Measurements from ENCODE around the gene PLXNA2.

The PLXNA2 gene

DNA sequence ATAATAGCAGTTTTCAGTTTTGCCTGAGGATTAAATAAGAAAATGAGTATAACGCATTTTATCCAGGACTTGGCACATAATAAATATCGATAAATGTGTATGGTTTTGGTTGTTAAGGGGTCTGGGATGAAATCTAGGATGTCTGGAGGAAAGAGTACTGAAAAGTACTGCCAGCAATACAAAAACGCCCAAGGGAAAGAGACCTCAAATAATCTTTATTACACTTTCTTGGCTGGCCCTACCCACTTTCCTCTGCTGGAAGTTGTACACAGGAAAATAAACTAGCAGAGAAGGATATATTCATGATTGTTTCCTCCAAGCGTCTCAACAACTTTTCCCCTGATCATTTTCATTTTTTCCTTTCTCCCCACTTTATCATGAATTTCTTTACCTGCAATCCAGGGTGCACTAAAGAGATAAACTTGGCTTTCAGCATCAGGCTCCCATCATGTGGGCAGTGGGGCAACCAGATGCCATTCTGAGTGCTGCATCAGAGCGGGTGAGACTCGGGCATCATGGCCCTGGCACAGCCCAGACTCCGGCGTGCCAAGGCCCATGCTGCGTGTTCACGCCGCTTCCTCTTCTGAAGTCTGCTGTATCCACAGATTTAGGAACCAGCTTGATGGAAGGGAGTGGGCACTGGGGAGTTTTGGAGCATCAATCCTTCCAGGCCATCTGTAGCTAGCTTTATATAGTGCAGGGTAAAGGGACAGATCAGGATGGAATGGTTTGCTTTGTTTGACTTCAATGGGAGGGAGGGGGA lies 35.8 kb upstream of the PLXNA2 start:
- H4K91ac ChIP-seq (ENCODE audit: low read depth, low read length, poor library complexity): no peak overlapping the region
- no peak overlapping the region for H3K23ac ChIP-seq (ENCODE audit: low read depth, low read length, poor library complexity)
- H3K4ac ChIP-seq (ENCODE audit: low read length): no peak overlapping the region
- no peak overlapping the region for H3K4me2 ChIP-seq (ENCODE audit: insufficient read depth, low read length, poor library complexity, severe bottlenecking)
- H3K9ac ChIP-seq (ENCODE audit: low read depth, low read length, poor library complexity): no peak overlapping the region
- no peaks in the 10 kb centered on the region for H3K79me1 ChIP-seq (ENCODE audit: low read depth, low read length)
- no peak overlapping the region for H3K18ac ChIP-seq (ENCODE audit: low read length)
- H2BK5ac ChIP-seq (ENCODE audit: low read length): no peak overlapping the region
- no peak overlapping the region for H2BK120ac ChIP-seq (ENCODE audit: low read depth, low read length)
- WGBS, 2 donors (ENCODE audit: extremely low coverage in 2 of 2, insufficient read length in 2 of 2, insufficient replicate concordance in 1 of 2): 100% methylated on average over 1 of the region's 11 CpGs; no CpG with 5 or more reads in 1 of the 2 donors
- no peak overlapping the region for H3K27ac ChIP-seq (replicated peaks; ENCODE audit: low read length)
- H2AFZ ChIP-seq (ENCODE audit: low read length): no peak overlapping the region
- no peak overlapping the region for H3K4me3 ChIP-seq (ENCODE audit: low read length in 2 of 2)
- no peak overlapping the region for H2BK12ac ChIP-seq (ENCODE audit: low read length)
- H4K8ac ChIP-seq (ENCODE audit: low read depth, low read length): no peak overlapping the region
- DNase-seq (ENCODE audit: low spot score): no peak
- H3K4me1 ChIP-seq (ENCODE audit: control insufficient read depth in 2 of 2, insufficient read depth in 1 of 2, low read depth in 1 of 2, low read length in 2 of 2): peaks cover 0 to 11% of the 10 kb centered on the region in 2 donors
- H2AK5ac ChIP-seq (ENCODE audit: low read depth, low read length): no peak overlapping the region
- no peak overlapping the region for H3K14ac ChIP-seq (ENCODE audit: low read length)
- no peaks in the 10 kb centered on the region for H3K36me3 ChIP-seq (replicated peaks in 1 of 2; ENCODE audit: control insufficient read depth in 2 of 2, insufficient read depth in 2 of 2, low read length in 2 of 2)
- no peaks in the 10 kb centered on the region for H3K9me3 ChIP-seq (replicated peaks in 1 of 2; ENCODE audit: control insufficient read depth in 2 of 2, insufficient read depth in 1 of 2, low read depth in 1 of 2, low read length in 2 of 2)
- H3K27me3 ChIP-seq (ENCODE audit: control insufficient read depth in 3 of 3, insufficient read depth in 3 of 3, low read depth in 1 of 3, low read length in 3 of 3): peaks cover 0 to 8% (median 0%) of the 10 kb centered on the region in 3 experiments
- no peak overlapping the region for H2BK15ac ChIP-seq (ENCODE audit: low read length)

DNA sequence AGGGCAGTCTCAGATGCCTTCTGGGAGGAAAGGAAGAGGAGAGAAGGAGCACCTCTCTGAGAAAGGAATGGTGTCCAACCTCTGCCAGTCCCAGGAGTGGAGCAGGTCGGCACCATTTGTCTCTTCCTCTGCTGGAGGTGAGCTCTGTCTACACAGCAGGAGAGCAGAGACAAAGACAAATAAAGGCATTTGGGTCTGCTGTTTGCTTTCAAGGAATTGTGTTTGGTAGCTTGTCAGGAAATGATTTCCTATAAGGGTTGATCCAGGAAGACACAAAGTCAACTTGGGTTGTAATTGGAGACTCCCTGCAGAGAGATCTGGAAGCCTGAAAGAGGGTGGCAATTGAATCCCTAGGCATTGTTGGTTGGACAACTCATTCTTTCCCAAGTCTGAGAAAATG lies 34.5 kb upstream of the PLXNA2 start:
- Histone ChIP-seq H4K91ac (ENCODE audit: low read depth, low read length, poor library complexity) (no peak overlapping the region), H3K4me2 (ENCODE audit: insufficient read depth, low read length, poor library complexity, severe bottlenecking) (no peak overlapping the region), H2BK15ac (ENCODE audit: low read length) (no peak overlapping the region), H3K36me3 (replicated peaks in 1 of 2; ENCODE audit: control insufficient read depth in 2 of 2, insufficient read depth in 2 of 2, low read length in 2 of 2) (no peaks in the 10 kb centered on the region), H2AFZ (ENCODE audit: low read length) (no peak overlapping the region), H3K4me3 (ENCODE audit: low read length in 2 of 2) (no peak overlapping the region), H2AK5ac (ENCODE audit: low read depth, low read length) (no peak overlapping the region), H2BK5ac (ENCODE audit: low read length) (no peak overlapping the region), H3K27me3 (ENCODE audit: control insufficient read depth in 3 of 3, insufficient read depth in 3 of 3, low read depth in 1 of 3, low read length in 3 of 3) (peaks cover 0 to 12% (median 0%) of the 10 kb centered on the region in 3 experiments), H2BK120ac (ENCODE audit: low read depth, low read length) (no peak overlapping the region), H3K9ac (ENCODE audit: low read depth, low read length, poor library complexity) (no peak overlapping the region), H3K79me1 (ENCODE audit: low read depth, low read length) (no peaks in the 10 kb centered on the region), H4K8ac (ENCODE audit: low read depth, low read length) (no peak overlapping the region), H2BK12ac (ENCODE audit: low read length) (no peak overlapping the region), H3K9me3 (replicated peaks in 1 of 2; ENCODE audit: control insufficient read depth in 2 of 2, insufficient read depth in 1 of 2, low read depth in 1 of 2, low read length in 2 of 2) (no peaks in the 10 kb centered on the region), H3K23ac (ENCODE audit: low read depth, low read length, poor library complexity) (no peak overlapping the region), H3K14ac (ENCODE audit: low read length) (no peak overlapping the region), H3K27ac (replicated peaks; ENCODE audit: low read length) (no peak overlapping the region), H3K4me1 (ENCODE audit: control insufficient read depth in 2 of 2, insufficient read depth in 1 of 2, low read depth in 1 of 2, low read length in 2 of 2) (peaks cover 0 to 11% of the 10 kb centered on the region in 2 donors), H3K4ac (ENCODE audit: low read length) (no peak overlapping the region), H3K18ac (ENCODE audit: low read length) (no peak overlapping the region)
- no peak for DNase-seq (ENCODE audit: low spot score)
- no CpG with 5 or more reads among the region's 1 CpG for WGBS, 2 donors (ENCODE audit: extremely low coverage in 2 of 2, insufficient read length in 2 of 2, insufficient replicate concordance in 1 of 2)

- no CpG with 5 or more reads among the region's 3 CpGs for WGBS, 2 donors (ENCODE audit: extremely low coverage in 2 of 2, insufficient read length in 2 of 2, insufficient replicate concordance in 1 of 2)
- H3K9me3 ChIP-seq (replicated peaks in 1 of 2; ENCODE audit: control insufficient read depth in 2 of 2, insufficient read depth in 1 of 2, low read depth in 1 of 2, low read length in 2 of 2): no peaks in the 10 kb centered on the region
- no peak overlapping the region for H3K4me3 ChIP-seq (ENCODE audit: low read length in 2 of 2)
- H2BK12ac ChIP-seq (ENCODE audit: low read length): no peak overlapping the region
- no peak overlapping the region for H3K27ac ChIP-seq (replicated peaks; ENCODE audit: low read length)
- H2BK15ac ChIP-seq (ENCODE audit: low read length): no peak overlapping the region
- no peak overlapping the region for H3K18ac ChIP-seq (ENCODE audit: low read length)
- no peak overlapping the region for H3K9ac ChIP-seq (ENCODE audit: low read depth, low read length, poor library complexity)
- H3K4me1 ChIP-seq (ENCODE audit: control insufficient read depth in 2 of 2, insufficient read depth in 1 of 2, low read depth in 1 of 2, low read length in 2 of 2): peaks cover 0 to 11% of the 10 kb centered on the region in 2 donors
- no peak overlapping the region for H3K4ac ChIP-seq (ENCODE audit: low read length)
- H3K14ac ChIP-seq (ENCODE audit: low read length): no peak overlapping the region
- H2BK120ac ChIP-seq (ENCODE audit: low read depth, low read length): no peak overlapping the region
- H4K8ac ChIP-seq (ENCODE audit: low read depth, low read length): no peak overlapping the region
- H2BK5ac ChIP-seq (ENCODE audit: low read length): no peak overlapping the region
- H3K4me2 ChIP-seq (ENCODE audit: insufficient read depth, low read length, poor library complexity, severe bottlenecking): no peak overlapping the region
- no peaks in the 10 kb centered on the region for H3K36me3 ChIP-seq (replicated peaks in 1 of 2; ENCODE audit: control insufficient read depth in 2 of 2, insufficient read depth in 2 of 2, low read length in 2 of 2)
- H3K23ac ChIP-seq (ENCODE audit: low read depth, low read length, poor library complexity): no peak overlapping the region
- peaks cover 0 to 21% (median 0%) of the 10 kb centered on the region in 3 experiments for H3K27me3 ChIP-seq (ENCODE audit: control insufficient read depth in 3 of 3, insufficient read depth in 3 of 3, low read depth in 1 of 3, low read length in 3 of 3)
- no peaks in the 10 kb centered on the region for H3K79me1 ChIP-seq (ENCODE audit: low read depth, low read length)
- no peak overlapping the region for H2AK5ac ChIP-seq (ENCODE audit: low read depth, low read length)
- H2AFZ ChIP-seq (ENCODE audit: low read length): no peak overlapping the region
- no peak for DNase-seq (ENCODE audit: low spot score)
- no peak overlapping the region for H4K91ac ChIP-seq (ENCODE audit: low read depth, low read length, poor library complexity)
Observed at GRCh38 chr1:208276757-208277435, 32.7 kb upstream of the PLXNA2 start.

DNA sequence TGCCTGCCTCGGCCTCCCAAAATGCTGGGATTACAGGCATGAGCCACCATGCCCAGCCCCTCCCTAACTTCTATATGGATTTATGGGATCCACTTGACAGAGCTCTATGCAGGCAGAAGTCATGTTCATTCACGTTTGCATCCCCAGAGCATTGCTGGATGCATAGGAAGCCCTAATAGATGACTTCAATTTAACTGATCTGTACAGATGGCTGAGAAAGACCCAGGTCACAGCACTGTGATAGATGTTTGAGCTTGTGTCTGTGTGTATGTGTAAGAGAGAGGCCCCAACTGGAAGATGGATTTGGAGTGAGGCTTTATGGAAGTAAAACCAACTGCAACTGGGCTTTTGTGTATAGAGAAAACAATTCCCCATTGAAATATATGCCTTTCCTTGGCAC lies 30.9 kb upstream of the PLXNA2 start:
- Histone ChIP-seq H2BK12ac (ENCODE audit: low read length) (no peak overlapping the region), H2AFZ (ENCODE audit: low read length) (no peak overlapping the region), H3K27ac (replicated peaks; ENCODE audit: low read length) (no peak overlapping the region), H3K23ac (ENCODE audit: low read depth, low read length, poor library complexity) (no peak overlapping the region), H3K9ac (ENCODE audit: low read depth, low read length, poor library complexity) (no peak overlapping the region), H3K79me1 (ENCODE audit: low read depth, low read length) (no peaks in the 10 kb centered on the region), H3K4me2 (ENCODE audit: insufficient read depth, low read length, poor library complexity, severe bottlenecking) (no peak overlapping the region), H3K36me3 (replicated peaks in 1 of 2; ENCODE audit: control insufficient read depth in 2 of 2, insufficient read depth in 2 of 2, low read length in 2 of 2) (no peaks in the 10 kb centered on the region), H3K9me3 (replicated peaks in 1 of 2; ENCODE audit: control insufficient read depth in 2 of 2, insufficient read depth in 1 of 2, low read depth in 1 of 2, low read length in 2 of 2) (no peaks in the 10 kb centered on the region), H3K4me1 (ENCODE audit: control insufficient read depth in 2 of 2, insufficient read depth in 1 of 2, low read depth in 1 of 2, low read length in 2 of 2) (peaks cover 0 to 20% of the 10 kb centered on the region in 2 donors), H2AK5ac (ENCODE audit: low read depth, low read length) (no peak overlapping the region), H2BK120ac (ENCODE audit: low read depth, low read length) (no peak overlapping the region), H3K4ac (ENCODE audit: low read length) (no peak overlapping the region), H2BK15ac (ENCODE audit: low read length) (no peak overlapping the region), H4K8ac (ENCODE audit: low read depth, low read length) (no peak overlapping the region), H3K4me3 (ENCODE audit: low read length in 2 of 2) (no peak overlapping the region), H4K91ac (ENCODE audit: low read depth, low read length, poor library complexity) (no peak overlapping the region), H2BK5ac (ENCODE audit: low read length) (no peak overlapping the region), H3K27me3 (ENCODE audit: control insufficient read depth in 3 of 3, insufficient read depth in 3 of 3, low read depth in 1 of 3, low read length in 3 of 3) (peaks cover 0 to 32% (median 0%) of the 10 kb centered on the region in 3 experiments), H3K14ac (ENCODE audit: low read length) (no peak overlapping the region), H3K18ac (ENCODE audit: low read length) (no peak overlapping the region)
- no peak for DNase-seq (ENCODE audit: low spot score)
- no CpG with 5 or more reads among the region's 2 CpGs for WGBS, 2 donors (ENCODE audit: extremely low coverage in 2 of 2, insufficient read length in 2 of 2, insufficient replicate concordance in 1 of 2)

All from neuronal stem cell (in vitro differentiated cells).